Neural cell (in vitro differentiated cells): Measurements from ENCODE around the gene BAHD1. TPM values are rescaled to one million over a fixed set of nuclear protein-coding genes. Genes with fewer than 3 reads are reported as not detected.

Experiments
- H2AFZ ChIP-seq: fragments of 200-600, 300-800 bp; sonication (generic), shearing (Covaris generic); 2 replicates; pipeline ENCODE4 v1.6.0; 2014; ENCODE audit warnings: low read depth, mild to moderate bottlenecking, antibody characterized with exemption, low read length, moderate library complexity
- H3F3A ChIP-seq: fragments of 200-600 bp; shearing (Covaris generic); 2 replicates; pipeline ENCODE4 v1.6.1; 2016; ENCODE audit warnings: mild to moderate bottlenecking, moderate library complexity, mixed read lengths, antibody characterized with exemption, low read length; ENCODE audit not compliant: insufficient read depth, poor library complexity, severe bottlenecking
- H3K27ac ChIP-seq: fragments of 200-600, 300-800 bp; sonication (generic), shearing (Covaris generic); 2 replicates; pipeline ENCODE4 v1.5.1; 2014; ENCODE audit warnings: mild to moderate bottlenecking, low read length, moderate library complexity
- H3K27me3 ChIP-seq: fragments of 300-800, 200-600 bp; sonication (generic), shearing (Covaris generic); 2 replicates; pipeline ENCODE4 v1.6.0; 2014; ENCODE audit warnings: mild to moderate bottlenecking, low read depth, low read length, moderate library complexity; ENCODE audit not compliant: insufficient read depth
- H3K36me3 ChIP-seq: fragments of 300-800, 200-600 bp; sonication (generic), shearing (Covaris generic); 2 replicates; pipeline ENCODE4 v1.5.1; 2014; ENCODE audit warnings: mild to moderate bottlenecking, antibody characterized with exemption, low read length, moderate library complexity; ENCODE audit not compliant: insufficient read depth
- H3K4me2 ChIP-seq: fragments of 300-800, 200-600 bp; sonication (generic), shearing (Covaris generic); 2 replicates; pipeline ENCODE4 v1.6.0; 2014; ENCODE audit warnings: mild to moderate bottlenecking, low read length
- H3K4me3 ChIP-seq: fragments of 300-800, 200-600 bp; sonication (generic), shearing (Covaris generic); 2 replicates; pipeline ENCODE4 v1.5.1; 2014; ENCODE audit warnings: mild to moderate bottlenecking, low read length, moderate library complexity
- H3K79me2 ChIP-seq: fragments of 200-600 bp; shearing (Covaris generic); replicated peaks from 2 replicates; pipeline ENCODE4 v1.6.0; 2014; ENCODE audit warnings: mild to moderate bottlenecking, low read length, moderate library complexity; ENCODE audit not compliant: insufficient read depth
- H3K9ac ChIP-seq: fragments of 300-800, 200-600 bp; sonication (generic), shearing (Covaris generic); 2 replicates; pipeline ENCODE4 v1.6.1; 2016; ENCODE audit warnings: mild to moderate bottlenecking, low read length, mixed read lengths
- H3K9me2 ChIP-seq: fragments of 200-600 bp; shearing (Covaris generic); 2 replicates; pipeline ENCODE4 v1.6.1; 2016; ENCODE audit warnings: mild to moderate bottlenecking, low read length, mixed read lengths; ENCODE audit not compliant: insufficient read depth
- H3K9me3 ChIP-seq: fragments of 200-600, 300-800 bp; sonication (generic), shearing (Covaris generic); 2 replicates; pipeline ENCODE4 v1.6.1; 2016; ENCODE audit warnings: mild to moderate bottlenecking, mixed run types, low read length, moderate library complexity, mixed read lengths
- H4K20me1 ChIP-seq: fragments of 200-600 bp; shearing (Covaris generic); 2 replicates; pipeline ENCODE4 v1.6.1; 2016; ENCODE audit warnings: mild to moderate bottlenecking, mixed run types; ENCODE audit not compliant: insufficient read depth
- CTCF ChIP-seq: fragments of 450-650 bp; IDR thresholded peaks from 2 replicates; pipeline ENCODE4 v1.5.1; 2014; ENCODE audit warnings: antibody characterized with exemption, mild to moderate bottlenecking, moderate library complexity; ENCODE audit not compliant: poor library complexity, severe bottlenecking
- EP300 ChIP-seq: fragments of 450-650 bp; conservative IDR thresholded peaks from 2 replicates; pipeline ENCODE4 v1.6.1; 2014; ENCODE audit warnings: antibody characterized with exemption, mild to moderate bottlenecking, moderate library complexity; ENCODE audit not compliant: poor library complexity, severe bottlenecking
- EZH2 ChIP-seq: fragments of 200-600, 300-800 bp; shearing (Covaris generic), sonication (generic); IDR thresholded peaks from 2 replicates; pipeline ENCODE4 v1.6.1; 2014; ENCODE audit warnings: antibody characterized with exemption, low read length, borderline replicate concordance, mild to moderate bottlenecking; ENCODE audit not compliant: insufficient read depth, poor library complexity, severe bottlenecking
- MXI1 ChIP-seq: fragments of 450-650 bp; conservative IDR thresholded peaks from 2 replicates; pipeline ENCODE4 v1.6.1; 2014; ENCODE audit warnings: antibody characterized with exemption, mild to moderate bottlenecking; ENCODE audit not compliant: poor library complexity, severe bottlenecking
- POLR2AphosphoS5 ChIP-seq: IDR thresholded peaks from 2 replicates; pipeline ENCODE4 v1.6.1; 2012
- RAD21 ChIP-seq: fragments of 450-650 bp; conservative IDR thresholded peaks from 2 replicates; pipeline ENCODE4 v1.6.1; 2014; ENCODE audit warnings: antibody characterized with exemption, mild to moderate bottlenecking, moderate library complexity
- REST ChIP-seq: IDR thresholded peaks from 2 replicates; pipeline ENCODE4 v1.6.1; 2012; ENCODE audit warnings: borderline replicate concordance
- SMC3 ChIP-seq: fragments of 450-650 bp; conservative IDR thresholded peaks from 2 replicates; pipeline ENCODE4 v1.6.1; 2014; ENCODE audit warnings: antibody characterized with exemption, mild to moderate bottlenecking, moderate library complexity; ENCODE audit not compliant: poor library complexity
- TAF1 ChIP-seq: IDR thresholded peaks from 2 replicates; pipeline ENCODE4 v1.6.1; 2012; ENCODE audit warnings: low read depth
- polyA plus RNA-seq: library from polyadenylated mRNA; depleted of rRNA; stranded (reverse); fragments of >200 nt; gene quantifications from 2 replicates; pipeline ENCODE4 v1.2.3, GENCODE V29; 2014

BAHD1 gene
- polyA plus RNA-seq, 1 donor from 2014 or later, result 22.8 TPM

DNA sequence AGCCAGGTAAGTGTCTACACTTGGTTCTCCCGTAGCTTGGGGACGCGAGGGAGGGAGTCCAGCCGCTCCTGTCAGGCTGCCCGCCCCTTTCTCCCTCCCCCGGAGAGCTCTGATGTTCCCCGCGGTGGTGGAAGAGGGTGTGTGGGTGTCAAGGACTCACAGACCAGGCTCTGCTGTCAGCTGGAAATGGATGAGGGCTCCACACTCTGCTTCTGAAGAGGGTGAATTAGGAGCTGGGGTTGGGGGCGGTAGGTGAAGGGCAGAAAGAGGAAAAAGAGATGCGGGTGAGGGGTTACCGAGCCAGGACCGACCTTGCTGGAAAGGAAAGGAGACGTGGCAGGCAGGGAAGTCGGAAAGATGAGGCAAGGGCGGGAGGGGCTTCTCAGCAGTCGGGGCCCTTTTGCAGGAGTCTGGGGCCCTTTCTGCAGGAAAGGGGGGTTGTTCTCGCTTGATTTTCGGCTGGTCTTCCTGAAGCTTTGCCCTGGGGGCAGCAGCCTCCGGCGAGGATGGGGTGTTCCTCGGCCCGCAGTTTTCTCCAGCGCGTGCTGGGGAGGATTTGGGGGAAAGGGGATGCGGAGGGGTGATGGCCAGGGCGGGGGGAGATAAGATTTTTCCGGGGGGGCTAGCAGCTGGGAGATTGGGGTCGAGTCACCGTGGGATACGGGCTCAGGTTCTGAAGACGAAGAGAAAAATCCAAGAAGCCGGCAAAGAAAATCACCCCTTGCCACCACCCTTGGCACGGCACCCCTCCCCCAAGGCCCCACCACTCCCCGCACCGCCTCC lies 602 bp upstream of the BAHD1 start:
- Histone ChIP-seq H4K20me1 (peaks cover 14% of the 10 kb centered on the region), H3F3A (no peaks in the 10 kb centered on the region), H3K4me3 (peak overlapping the region; percentile 73), H3K9me2 (no peaks in the 10 kb centered on the region), H3K27me3 (peaks cover 53% of the 10 kb centered on the region), H3K79me2 (peaks cover 29% of the 10 kb centered on the region), H2AFZ (peak overlapping the region; percentile 32), H3K9ac (peak overlapping the region; percentile 75), H3K4me2 (peak overlapping the region; percentile 80), H3K27ac (peak overlapping the region; percentile 16), H3K36me3 (no peaks in the 10 kb centered on the region), H3K9me3 (no peaks in the 10 kb centered on the region)
- TF ChIP-seq SMC3, result no peak
- TF ChIP-seq MXI1, result no peak
- TF ChIP-seq EP300, result no peak

- Histone ChIP-seq H3K36me3 (no peaks in the 10 kb centered on the region), H3K27me3 (peaks cover 36% of the 10 kb centered on the region), H3K79me2 (peaks cover 45% of the 10 kb centered on the region), H3K4me3 (peak overlapping the region; percentile 92), H3F3A (no peaks in the 10 kb centered on the region), H3K9me3 (no peaks in the 10 kb centered on the region), H3K9ac (peak overlapping the region; percentile 82), H3K9me2 (no peaks in the 10 kb centered on the region), H3K27ac (peak overlapping the region; percentile 3), H3K4me2 (peak overlapping the region; percentile 73), H4K20me1 (peaks cover 14% of the 10 kb centered on the region), H2AFZ (no peak overlapping the region)
- TF ChIP-seq SMC3 (no peak), TAF1 (no peak), MXI1 (no peak), CTCF (peak; percentile 39), EP300 (no peak), POLR2AphosphoS5 (peak; percentile 10), REST (no peak), RAD21 (no peak), EZH2 (no peak)
These were observed 1.1 kb downstream of the BAHD1 start for GRCh38 chr15:40441565-40442531.
